Anterior cingulate cortex (tissue), 58 donors: ENCODE results near the gene MS4A5.
"Not testable (repeated sequence)": the region's sequence is repeated elsewhere in the genome, so short reads cannot be mapped to it uniquely, and the experiment has no call there.

Experiments
- DNase-seq, 58 donors: peaks; one replicate each; lab custom pipeline; 2025; lab: John Stamatoyannopoulos, UW

MS4A5 gene, protein sequence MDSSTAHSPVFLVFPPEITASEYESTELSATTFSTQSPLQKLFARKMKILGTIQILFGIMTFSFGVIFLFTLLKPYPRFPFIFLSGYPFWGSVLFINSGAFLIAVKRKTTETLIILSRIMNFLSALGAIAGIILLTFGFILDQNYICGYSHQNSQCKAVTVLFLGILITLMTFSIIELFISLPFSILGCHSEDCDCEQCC

DNA sequence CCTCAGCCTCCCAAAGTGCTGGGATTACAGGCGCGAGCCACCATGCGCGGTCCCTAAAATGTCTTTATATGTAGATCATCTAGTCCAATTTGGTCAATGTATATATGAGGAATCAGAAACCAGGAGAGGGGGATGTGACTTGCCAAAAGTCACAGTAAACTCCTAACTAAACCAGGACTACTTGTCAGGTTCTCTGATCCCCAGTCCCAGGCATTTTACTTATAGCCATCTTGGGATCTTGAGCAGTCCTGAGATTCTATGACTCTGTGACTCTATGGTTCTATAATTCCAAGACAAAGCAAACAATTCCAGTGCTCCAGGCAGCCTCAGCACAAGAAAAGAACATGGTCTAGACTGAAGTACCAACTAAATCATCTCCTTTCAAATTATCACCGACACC lies at the start of gene MS4A5:
TSS of gene MS4A5 (plus strand) at position 301 of the 400 bp plus-strand sequence. CDS start 103 bp downstream, outside the sequence.
- DNase-seq: no peak

GRCh38 chr11:60389279-60389910 lies 40.0 kb upstream of the MS4A5 start:
- no peak for DNase-seq

DNA sequence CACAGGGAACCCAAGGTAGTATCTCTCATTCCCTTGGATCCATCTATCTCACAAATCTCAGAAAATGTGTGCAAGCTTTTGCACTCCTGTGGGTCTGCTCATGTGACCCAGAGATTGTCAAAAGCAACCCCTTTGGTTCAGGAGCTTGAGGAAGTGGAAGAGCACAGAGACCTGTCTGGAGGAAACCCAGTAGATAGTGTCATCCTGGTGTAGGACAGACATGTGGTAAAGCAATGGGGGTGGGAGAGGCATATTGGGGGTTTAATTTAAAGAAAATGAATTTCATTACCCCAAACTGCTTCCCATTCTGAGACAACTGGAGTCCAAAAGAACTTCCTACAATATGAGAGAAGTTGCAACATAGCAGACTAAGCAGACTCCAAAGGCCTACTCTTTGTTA lies 39.0 kb upstream of the MS4A5 start:
- no peak for DNase-seq

DNA sequence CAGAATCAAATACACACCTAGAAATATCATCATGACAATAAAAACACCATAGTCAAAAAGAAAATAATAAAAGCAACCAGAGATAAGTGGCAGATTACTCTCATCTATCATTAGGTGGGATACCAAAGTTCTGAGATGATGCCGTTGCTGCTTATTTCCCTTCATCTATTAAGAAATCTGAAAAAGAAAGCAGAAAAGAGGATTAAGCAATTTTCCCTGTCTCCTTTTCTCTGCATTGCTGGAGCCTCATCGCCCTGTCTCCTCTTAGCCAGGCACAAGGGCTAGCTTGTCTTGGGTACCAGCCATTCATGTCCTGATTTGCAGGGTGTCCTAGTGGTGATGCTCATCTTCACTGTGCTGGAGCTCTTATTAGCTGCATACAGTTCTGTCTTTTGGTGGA lies 37.0 kb upstream of the MS4A5 start:
- DNase-seq: no peak

- no peak for DNase-seq
These were observed 36.4 kb upstream of the MS4A5 start for GRCh38 chr11:60393016-60393415.

- no peak for DNase-seq
These were observed 34.5 kb upstream of the MS4A5 start for GRCh38 chr11:60394666-60395380.

DNA sequence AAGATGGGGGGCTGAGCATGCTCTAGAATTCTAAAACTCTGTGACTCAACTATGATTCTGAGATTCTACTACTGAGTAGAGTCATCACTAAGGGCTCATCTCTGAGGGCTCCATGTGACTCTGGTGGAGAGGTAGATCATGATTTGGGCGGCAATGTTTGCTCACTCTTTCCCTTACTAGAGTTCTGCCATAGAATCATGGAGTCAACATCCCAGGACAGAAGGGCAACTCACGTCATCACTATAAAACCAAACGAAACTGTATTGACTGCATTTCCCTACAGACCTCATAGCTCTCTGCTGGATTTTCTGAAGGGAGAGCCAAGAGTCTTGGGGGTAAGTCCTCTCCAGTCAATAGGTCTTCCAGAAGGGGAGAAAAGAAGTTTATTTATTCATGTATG lies 33.0 kb upstream of the MS4A5 start, which contains the start of gene MS4A14:
TSS of gene MS4A14 (plus strand) at position 78 of the 400 bp plus-strand sequence. CDS start at position 198, 120 bp downstream.
- DNase-seq: no peak

DNA sequence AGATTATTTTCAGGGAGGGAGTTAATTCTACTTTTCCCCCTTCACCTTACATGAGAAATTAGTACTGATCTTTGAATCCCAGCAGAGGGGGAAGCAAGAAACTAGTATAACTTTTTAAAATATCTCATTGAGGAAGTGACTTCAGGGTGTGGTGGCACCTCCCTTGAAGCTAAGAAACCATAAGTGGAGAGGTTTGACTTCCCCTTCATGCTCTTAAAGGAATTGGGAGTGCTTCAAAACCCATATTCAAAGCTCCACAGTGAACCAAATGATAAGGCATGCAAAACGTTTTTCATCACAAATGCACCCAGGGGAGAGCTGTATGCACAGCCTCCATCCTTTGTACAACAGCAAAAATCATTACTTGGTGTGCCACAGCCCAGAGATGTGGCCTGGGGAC lies 32.6 kb upstream of the MS4A5 start:
- DNase-seq: no peak

DNA sequence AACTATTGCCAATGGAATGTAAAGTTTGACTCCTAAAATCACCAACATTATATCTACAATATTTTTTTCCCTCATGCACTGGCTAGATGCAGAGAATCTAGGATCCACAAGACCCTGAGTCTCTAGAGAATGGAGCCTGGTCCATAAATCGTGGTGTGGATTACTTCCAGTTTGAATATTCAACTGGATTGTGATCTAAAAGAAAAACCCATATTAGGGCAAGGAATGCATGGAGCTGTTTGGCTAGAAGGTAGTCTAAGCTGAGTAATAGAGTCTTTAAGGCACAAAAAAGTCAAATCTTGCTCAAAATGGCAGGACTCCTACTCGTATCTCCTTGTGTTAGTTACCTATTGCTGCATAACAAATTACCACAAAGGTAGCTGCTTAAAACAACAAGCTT lies 9.4 kb upstream of the MS4A5 start:
- DNase-seq: no peak

DNA sequence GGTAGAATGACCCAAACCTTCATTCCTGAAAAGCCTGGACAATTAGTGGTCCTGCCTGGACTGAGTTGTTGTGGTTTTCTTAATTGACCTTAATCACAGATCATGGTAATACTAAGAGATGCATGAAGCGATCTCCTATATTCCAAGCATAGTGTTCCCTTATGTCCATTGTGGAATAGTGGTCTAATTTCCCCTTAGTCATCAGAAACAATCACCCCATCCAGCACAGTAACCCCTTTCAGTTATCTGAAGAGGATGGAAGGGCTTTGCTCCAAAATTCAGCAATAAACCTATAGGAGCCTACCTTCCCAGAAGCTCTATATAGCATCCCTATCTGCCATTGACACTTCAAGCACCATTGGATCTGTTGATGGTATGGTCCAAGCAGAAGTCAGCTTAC lies 6.8 kb upstream of the MS4A5 start:
- no peak for DNase-seq

DNA sequence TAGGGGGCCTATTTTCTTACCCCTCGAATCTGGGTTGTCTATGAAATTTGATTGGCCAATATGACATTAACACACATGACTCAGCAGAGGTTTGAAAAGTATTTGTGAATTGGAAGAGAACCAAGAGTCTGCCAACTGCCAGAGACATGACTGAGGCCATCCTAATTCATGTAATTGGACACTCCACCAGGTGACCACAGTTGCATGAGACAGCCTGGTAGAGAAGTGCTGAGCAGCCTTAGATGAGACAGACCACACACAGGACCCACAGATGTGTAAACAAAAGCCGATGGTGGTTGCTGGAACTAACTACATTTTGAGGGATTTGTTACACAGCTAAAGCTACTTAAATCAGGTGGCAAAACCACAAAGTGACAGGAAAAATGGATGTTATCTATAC lies 855 bp upstream of the MS4A5 start:
- no peak for DNase-seq

GRCh38 chr11:60431251-60431650 lies 1.9 kb downstream of the MS4A5 start:
- no peak for DNase-seq

DNA sequence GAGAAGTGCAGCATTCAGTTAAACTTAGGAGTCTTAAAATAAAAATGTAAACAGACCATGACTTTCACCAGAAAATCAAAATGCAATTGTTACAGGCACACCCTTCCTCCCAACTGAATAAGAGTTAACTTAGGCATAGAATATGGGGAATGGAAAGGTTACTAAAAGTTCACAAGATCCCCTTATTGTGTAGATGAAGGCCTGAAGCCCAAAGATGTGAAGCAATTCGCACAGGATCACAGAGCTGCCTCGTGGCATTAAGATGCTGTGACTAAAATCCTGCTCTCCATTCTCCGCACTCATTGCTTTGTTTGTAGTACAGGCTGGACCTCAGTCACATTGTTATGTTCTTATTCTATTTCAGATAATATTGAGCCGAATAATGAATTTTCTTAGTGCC lies 4.0 kb downstream of the MS4A5 start:
- no peak for DNase-seq

DNA sequence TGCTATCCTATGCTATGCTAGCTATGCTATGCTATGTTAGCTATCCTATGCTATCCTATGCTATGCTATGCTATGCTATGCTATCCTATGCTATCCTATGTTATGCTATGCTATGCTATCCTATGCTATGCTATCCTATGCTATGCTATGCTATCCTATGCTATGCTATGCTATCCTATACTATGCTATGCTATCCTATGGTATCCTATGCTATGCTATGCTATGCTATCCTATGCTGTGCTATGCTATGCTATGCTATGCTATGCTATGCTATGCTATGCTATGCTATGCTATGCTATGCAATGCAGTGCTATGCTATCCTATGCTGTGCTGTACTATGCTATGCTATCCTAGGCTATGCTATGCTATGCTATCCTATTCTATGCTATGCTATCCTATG lies 17.7 kb downstream of the MS4A5 start:
- no peak for DNase-seq

- no peak for DNase-seq
These were observed 18.5 kb downstream of the MS4A5 start for GRCh38 chr11:60447846-60448245.

DNA sequence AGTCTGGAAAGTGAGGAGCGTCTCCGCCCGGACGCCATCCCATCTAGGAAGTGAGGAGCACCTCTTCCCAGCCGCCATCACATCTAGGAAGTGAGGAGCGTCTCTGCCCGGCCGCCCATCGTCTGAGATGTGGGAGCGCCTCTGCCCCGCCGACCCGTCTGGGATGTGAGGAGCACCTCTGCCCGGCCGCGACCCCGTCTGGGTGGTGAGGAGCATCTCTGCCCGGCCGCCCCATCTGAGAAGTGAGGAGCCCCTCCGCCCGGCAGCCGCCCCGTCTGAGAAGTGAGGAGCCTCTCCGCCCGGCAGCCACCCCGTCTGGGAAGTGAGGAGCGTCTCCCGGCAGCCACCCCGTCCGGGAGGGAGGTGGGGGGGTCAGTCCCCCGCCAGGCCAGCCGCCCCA lies 21.8 kb downstream of the MS4A5 start:
- DNase-seq: not testable (repeated sequence)

DNA sequence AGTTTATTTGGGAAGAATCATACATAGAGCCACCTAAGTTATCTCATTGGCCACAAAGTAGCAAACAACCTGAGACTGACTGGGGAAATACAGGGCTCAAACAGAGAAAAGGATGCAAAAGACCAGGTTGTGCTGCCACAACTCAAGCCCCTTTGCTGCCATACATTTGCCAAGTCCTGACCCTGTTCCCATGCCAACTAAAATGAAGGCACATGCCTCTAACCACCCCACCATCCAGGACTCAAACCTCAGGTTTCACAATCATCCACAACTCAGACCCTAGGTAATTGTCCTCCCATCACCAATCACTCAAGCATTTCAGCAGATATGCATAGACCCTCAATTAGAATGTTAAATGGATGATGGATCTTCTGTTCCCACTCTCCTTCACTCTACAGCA lies 24.8 kb downstream of the MS4A5 start:
- DNase-seq: no peak

DNA sequence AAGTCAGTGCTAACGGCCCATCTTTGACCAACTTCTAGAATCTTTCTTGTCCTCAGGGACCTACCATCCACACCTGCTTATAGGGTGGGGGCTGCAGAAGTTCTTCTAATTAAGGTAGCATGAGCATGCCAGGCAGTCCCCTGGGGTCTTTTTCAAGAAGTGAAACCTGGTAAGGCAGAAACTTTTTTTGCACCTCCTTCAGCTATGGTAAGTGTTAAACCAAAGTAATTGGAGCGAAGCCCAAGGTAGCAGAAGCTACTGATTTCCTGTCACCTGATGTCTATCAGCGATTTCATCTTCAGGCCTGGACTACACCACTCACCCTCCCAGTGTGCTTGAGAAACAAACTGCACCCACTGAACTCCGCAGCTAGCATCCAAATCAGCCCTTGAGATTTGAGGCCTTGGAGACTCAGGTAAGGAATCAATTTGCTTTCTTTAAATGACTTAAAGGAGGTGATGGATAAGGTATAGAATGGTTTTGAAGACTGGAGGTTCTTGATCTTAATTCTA lies 26.2 kb downstream of the MS4A5 start, which contains the start of gene MS4A1:
TSS of gene MS4A1 (plus strand) at position 317 of the 512 bp plus-strand sequence. CDS start 6,528 bp downstream, outside the sequence.
- no peak for DNase-seq

- no peak for DNase-seq
These were observed 28.2 kb downstream of the MS4A5 start for GRCh38 chr11:60457576-60457975.

GRCh38 chr11:60459345-60459744 lies 30.0 kb downstream of the MS4A5 start:
- no peak for DNase-seq

GRCh38 chr11:60468829-60469228 lies 39.5 kb downstream of the MS4A5 start:
- no peak for DNase-seq
